Body of pancreas (tissue), 4 donors: ENCODE results near the gene ROS1. TPM values are rescaled to one million over a fixed set of nuclear protein-coding genes. Genes with fewer than 3 reads are reported as not detected.

Experiments used
- ATAC-seq: fragments of 150-250 bp; one replicate; pipeline ENCODE4 v1.9.1; 2016
- DNase-seq, 4 donors: peaks; one replicate each; pipeline ENCODE4 v3.0.0-alpha.2; 2019
- H3K27ac ChIP-seq, 4 donors: fragments of 200-600 bp; sonication (generic); 1 replicate in 3 of 4; 2 replicates in 1 of 4; pipeline versions ENCODE4 v1.5.1 to v1.6.1; 2016 to 2019; ENCODE audit warnings: mild to moderate bottlenecking in 1 of 4, mixed read lengths in 1 of 4, moderate library complexity in 1 of 4
- H3K27me3 ChIP-seq, 2 donors: fragments of 200-600 bp; sonication (generic); one replicate each; pipeline ENCODE4 v1.6.0; 2016; ENCODE audit warnings: mild to moderate bottlenecking in 1 of 2
- H3K36me3 ChIP-seq, 2 donors: fragments of 200-600 bp; sonication (generic); replicated peaks in 1 of 2; 2 replicates each; pipeline ENCODE4 v1.5.1; 2016; ENCODE audit warnings: low read depth in 2 of 2; ENCODE audit not compliant: insufficient read depth in 1 of 2
- H3K4me1 ChIP-seq: fragments of 200-600 bp; sonication (generic); one replicate; pipeline ENCODE4 v1.6.0; 2016
- H3K4me3 ChIP-seq, 2 donors: fragments of 200-600 bp; sonication (generic); 1 replicate in 1 of 2; 2 replicates in 1 of 2; pipeline ENCODE4 v1.5.1; 2016 to 2019
- H3K9me3 ChIP-seq, 3 donors: fragments of 200-600 bp; sonication (generic); 1 replicate in 2 of 3; 2 replicates in 1 of 3; pipeline ENCODE4 v1.5.1; 2016
- POLR2A ChIP-seq, 3 donors: fragments of 450-650 bp; IDR thresholded peaks; one replicate each; pipeline ENCODE4 v1.6.1; 2016; ENCODE audit warnings: antibody characterized with exemption in 3 of 3, mild to moderate bottlenecking in 2 of 3
- WGBS, 2 donors: methylation state at CpG; one replicate each; pipeline ENCODE4 v1.1.5; 2017; 5-methylcytosine and 5-hydroxymethylcytosine counted together
- intact Hi-C: fragments of 100-400 bp; cut with DNase I; formaldehyde crosslinking; loops from one replicate; pipeline ENCODE4 v1.15.1; 2023
- total RNA-seq, 2 donors: library from RNA; depleted of rRNA; stranded (reverse); fragments of >200 nt; gene quantifications; one replicate each; pipeline ENCODE4 v1.1.0, GENCODE V29; 2016
- TF ChIP-seq, protein P1 (sequence below), 7 experiments: fragments of 450-650 bp in 4 of 7; fragments of 200-600 bp in 3 of 7; sonication (generic) in 3 of 7; IDR thresholded peaks; one replicate each; pipeline ENCODE4 v1.5.1; 2016 to 2019; ENCODE audit warnings: antibody characterized with exemption in 7 of 7

The ROS1 gene
- total RNA-seq, 2 donors from 2014 or later = not detected

GRCh38 chr6:117396228-117396627 lies 29.5 kb downstream of the ROS1 start:
- intact Hi-C loops = no loop called here
- Histone ChIP-seq H3K27ac (no peak overlapping the region), H3K4me3 (no peak overlapping the region), H3K36me3 (no peaks in the 10 kb centered on the region), H3K4me1 (no peaks in the 10 kb centered on the region), H3K9me3 (no peaks in the 10 kb centered on the region), H3K27me3 (no peaks in the 10 kb centered on the region)
- ATAC-seq = no peak
- TF ChIP-seq, protein P1, sequence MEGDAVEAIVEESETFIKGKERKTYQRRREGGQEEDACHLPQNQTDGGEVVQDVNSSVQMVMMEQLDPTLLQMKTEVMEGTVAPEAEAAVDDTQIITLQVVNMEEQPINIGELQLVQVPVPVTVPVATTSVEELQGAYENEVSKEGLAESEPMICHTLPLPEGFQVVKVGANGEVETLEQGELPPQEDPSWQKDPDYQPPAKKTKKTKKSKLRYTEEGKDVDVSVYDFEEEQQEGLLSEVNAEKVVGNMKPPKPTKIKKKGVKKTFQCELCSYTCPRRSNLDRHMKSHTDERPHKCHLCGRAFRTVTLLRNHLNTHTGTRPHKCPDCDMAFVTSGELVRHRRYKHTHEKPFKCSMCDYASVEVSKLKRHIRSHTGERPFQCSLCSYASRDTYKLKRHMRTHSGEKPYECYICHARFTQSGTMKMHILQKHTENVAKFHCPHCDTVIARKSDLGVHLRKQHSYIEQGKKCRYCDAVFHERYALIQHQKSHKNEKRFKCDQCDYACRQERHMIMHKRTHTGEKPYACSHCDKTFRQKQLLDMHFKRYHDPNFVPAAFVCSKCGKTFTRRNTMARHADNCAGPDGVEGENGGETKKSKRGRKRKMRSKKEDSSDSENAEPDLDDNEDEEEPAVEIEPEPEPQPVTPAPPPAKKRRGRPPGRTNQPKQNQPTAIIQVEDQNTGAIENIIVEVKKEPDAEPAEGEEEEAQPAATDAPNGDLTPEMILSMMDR (IDR thresholded peaks at IDR 0.05) = no peak
- TF ChIP-seq POLR2A (IDR thresholded peaks at IDR 0.05) = no peak
- DNase-seq = no peak
- WGBS, 2 donors = 24 to 26% methylated on average over 4 of the region's 4 CpGs

DNA sequence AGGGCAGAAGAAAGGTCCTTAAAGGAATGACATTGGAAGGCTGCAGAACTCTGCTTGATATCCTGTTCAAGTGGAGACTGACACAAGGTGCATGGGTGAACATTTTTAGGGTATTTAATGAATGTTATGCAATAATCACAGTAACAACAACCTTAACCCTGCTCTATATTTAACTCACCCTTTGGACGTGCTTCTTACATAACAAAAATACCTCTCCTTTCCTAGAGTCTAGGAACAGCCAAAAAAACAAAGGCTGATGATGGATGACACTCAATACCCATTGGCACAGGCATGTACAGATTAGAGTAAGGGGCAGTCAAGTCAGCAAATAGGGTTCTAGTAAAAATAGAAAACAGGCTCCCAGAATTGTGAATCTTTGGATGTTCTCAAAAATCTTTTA lies 30.6 kb downstream of the ROS1 start:
- WGBS, 2 donors = 19 to 23% methylated on average over 1 of the region's 1 CpG
- no peak overlapping the region for H3K4me3 ChIP-seq
- H3K36me3 ChIP-seq = no peaks in the 10 kb centered on the region
- no peak for TF ChIP-seq POLR2A (IDR thresholded peaks at IDR 0.05)
- TF ChIP-seq, protein P1 (IDR thresholded peaks at IDR 0.05) = no peak
- DNase-seq (no peak), ATAC-seq (no peak)
- intact Hi-C loops = no loop called here
- H3K9me3 ChIP-seq = no peaks in the 10 kb centered on the region
- no peak overlapping the region for H3K27ac ChIP-seq
- H3K4me1 ChIP-seq = no peaks in the 10 kb centered on the region
- H3K27me3 ChIP-seq = no peaks in the 10 kb centered on the region

DNA sequence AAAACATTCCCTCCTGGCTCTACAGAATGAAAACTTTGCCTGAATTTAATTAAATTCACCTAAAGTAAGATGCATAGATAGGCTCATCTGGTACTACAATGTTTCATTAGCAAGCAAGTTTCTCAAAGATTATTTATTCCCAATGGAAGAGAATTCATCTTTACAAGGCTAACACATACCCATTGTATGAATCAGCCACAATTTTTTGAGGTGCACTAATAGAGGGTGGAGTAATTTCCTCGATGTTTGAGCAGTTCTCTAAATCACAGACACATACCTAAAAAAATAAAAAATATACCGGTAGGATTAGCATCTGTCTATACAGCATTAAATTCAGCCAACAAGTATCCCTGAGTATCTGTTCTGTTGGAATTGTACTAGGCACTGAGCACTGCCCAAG lies 32.7 kb downstream of the ROS1 start:
- WGBS, 2 donors = 86 to 94% methylated on average over 2 of the region's 2 CpGs
- H3K36me3 ChIP-seq = no peaks in the 10 kb centered on the region
- no peak overlapping the region for H3K27ac ChIP-seq
- TF ChIP-seq POLR2A (IDR thresholded peaks at IDR 0.05) = no peak
- TF ChIP-seq, protein P1 (IDR thresholded peaks at IDR 0.05) = no peak
- H3K4me1 ChIP-seq = peaks cover 6% of the 10 kb centered on the region
- H3K9me3 ChIP-seq = no peaks in the 10 kb centered on the region
- ATAC-seq (no peak), DNase-seq (no peak)
- intact Hi-C loops = no loop called here
- no peaks in the 10 kb centered on the region for H3K27me3 ChIP-seq
- no peak overlapping the region for H3K4me3 ChIP-seq

DNA sequence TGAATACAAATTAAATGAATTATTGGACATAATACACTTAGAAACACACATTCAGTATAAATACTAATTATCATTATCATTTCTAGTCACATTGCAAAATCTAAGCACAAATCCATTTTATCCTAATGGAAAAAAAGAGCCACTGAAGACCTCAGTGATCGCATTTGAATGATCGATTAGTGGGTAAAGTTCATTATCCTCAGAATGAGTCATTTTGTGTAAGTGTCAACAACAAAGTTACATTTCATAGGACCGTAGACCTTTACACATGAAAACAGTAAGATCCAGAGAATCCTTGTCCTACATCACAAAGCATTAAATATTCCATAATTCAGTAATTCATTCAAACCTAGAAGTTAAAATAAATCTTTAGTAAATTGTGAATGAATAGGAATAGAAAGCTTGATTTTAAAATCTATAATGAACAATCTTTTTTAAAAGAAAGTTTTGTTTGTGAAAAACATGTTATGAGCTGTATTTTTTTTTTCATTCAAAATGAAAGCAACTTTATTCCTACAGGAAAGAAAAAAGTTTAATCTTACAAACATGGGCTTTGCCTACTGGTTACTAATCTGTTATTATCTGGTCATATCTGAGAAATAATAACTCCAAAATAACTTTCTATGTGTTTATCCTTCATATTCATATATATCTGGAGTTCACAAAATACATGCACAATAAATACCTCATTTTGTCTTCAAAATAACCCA lies 33.7 kb downstream of the ROS1 start:
- DNase-seq (no peak), ATAC-seq (no peak)
- no peak overlapping the region for H3K27ac ChIP-seq
- no peak overlapping the region for H3K4me3 ChIP-seq
- H3K4me1 ChIP-seq = peaks cover 16% of the 10 kb centered on the region
- whole genome bisulfite sequencing, 2 donors = 79 to 93% methylated on average over 3 of the region's 3 CpGs
- TF ChIP-seq, protein P1 (IDR thresholded peaks at IDR 0.05) = no peak
- TF ChIP-seq POLR2A (IDR thresholded peaks at IDR 0.05) = no peak
- H3K27me3 ChIP-seq = no peaks in the 10 kb centered on the region
- no peaks in the 10 kb centered on the region for H3K9me3 ChIP-seq
- no peaks in the 10 kb centered on the region for H3K36me3 ChIP-seq
- intact Hi-C loops = no loop called here
